Liver (tissue), 9 donors: ENCODE results near the gene DDX59. TPM values are rescaled to one million over a fixed set of nuclear protein-coding genes. Genes with fewer than 3 reads are reported as not detected.

Source experiments
- DNase-seq: peaks from one replicate; pipeline ENCODE4 v3.0.0-alpha.2; 2017; ENCODE audit warnings: low spot score
- H3K27ac ChIP-seq, 2 donors: one replicate each; pipeline ENCODE4 v1.7.0; 2013; ENCODE audit warnings: inconsistent platforms in 2 of 2, low read length in 2 of 2, control low read depth in 1 of 2, low read depth in 1 of 2, mild to moderate bottlenecking in 1 of 2
- H3K27me3 ChIP-seq, 4 donors: one replicate each; pipeline versions ENCODE4 v1.6.1 to v1.7.0; 2013; ENCODE audit warnings: low read length in 3 of 4, inconsistent platforms in 1 of 4, mild to moderate bottlenecking in 1 of 4, moderate library complexity in 1 of 4; ENCODE audit not compliant: control insufficient read depth in 4 of 4, insufficient read depth in 4 of 4
- H3K36me3 ChIP-seq, 4 donors: one replicate each; pipeline versions ENCODE4 v1.6.1 to v1.7.0; 2013; ENCODE audit warnings: low read length in 3 of 4, mild to moderate bottlenecking in 3 of 4, low read depth in 1 of 4, moderate library complexity in 1 of 4; ENCODE audit not compliant: control insufficient read depth in 4 of 4, insufficient read depth in 3 of 4
- H3K4me1 ChIP-seq, 4 donors: one replicate each; pipeline versions ENCODE4 v1.6.1 to v1.7.0; 2013; ENCODE audit warnings: low read length in 3 of 4, mild to moderate bottlenecking in 3 of 4, moderate library complexity in 1 of 4; ENCODE audit not compliant: control insufficient read depth in 4 of 4, insufficient read depth in 4 of 4
- H3K4me3 ChIP-seq, 3 donors: one replicate each; pipeline versions ENCODE4 v1.6.1 to v1.7.0; 2013; ENCODE audit warnings: low read length in 3 of 3, control low read depth in 1 of 3, low read depth in 1 of 3, mild to moderate bottlenecking in 1 of 3
- H3K9ac ChIP-seq, 2 donors: one replicate each; pipeline ENCODE4 v1.7.0; 2013; ENCODE audit warnings: low read length in 2 of 2, mild to moderate bottlenecking in 2 of 2, moderate library complexity in 2 of 2, control low read depth in 1 of 2, low read depth in 1 of 2
- H3K9me3 ChIP-seq, 4 donors: one replicate each; pipeline versions ENCODE4 v1.6.1 to v1.7.0; 2013; ENCODE audit warnings: low read length in 3 of 4; ENCODE audit not compliant: control insufficient read depth in 4 of 4
- EGR1 ChIP-seq, 2 donors: IDR thresholded peaks; 2 replicates each; pipeline ENCODE4 v1.6.1; 2016 to 2018; ENCODE audit warnings: antibody characterized with exemption in 2 of 2, low read depth in 2 of 2
- FOXA1 ChIP-seq: IDR thresholded peaks from 2 replicates; pipeline ENCODE4 v1.6.1; 2016; ENCODE audit warnings: antibody characterized with exemption
- FOXA2 ChIP-seq: IDR thresholded peaks from 2 replicates; pipeline ENCODE4 v1.6.1; 2016; ENCODE audit warnings: antibody characterized with exemption
- GABPA ChIP-seq, 2 donors: IDR thresholded peaks in 1 of 2; conservative IDR thresholded peaks in 1 of 2; 2 replicates each; pipeline ENCODE4 v1.6.1; 2016; ENCODE audit warnings: antibody characterized with exemption in 2 of 2, mild to moderate bottlenecking in 1 of 2, moderate library complexity in 1 of 2
- HNF4A ChIP-seq, 2 donors: conservative IDR thresholded peaks; 2 replicates each; pipeline ENCODE4 v1.6.1; 2016; ENCODE audit warnings: antibody characterized with exemption in 2 of 2, mild to moderate bottlenecking in 2 of 2
- HNF4G ChIP-seq: IDR thresholded peaks from 2 replicates; pipeline ENCODE4 v1.6.1; 2016; ENCODE audit warnings: antibody characterized with exemption
- JUND ChIP-seq, 2 donors: IDR thresholded peaks; 2 replicates each; pipeline ENCODE4 v1.6.1; 2016; ENCODE audit warnings: antibody characterized with exemption in 2 of 2
- NR2F2 ChIP-seq: IDR thresholded peaks from 2 replicates; pipeline ENCODE4 v1.6.1; 2016; ENCODE audit warnings: antibody characterized with exemption
- RAD21 ChIP-seq, 2 donors: IDR thresholded peaks; 2 replicates each; pipeline ENCODE4 v1.6.1; 2016; ENCODE audit warnings: antibody characterized with exemption in 2 of 2, mild to moderate bottlenecking in 2 of 2
- REST ChIP-seq: IDR thresholded peaks from 2 replicates; pipeline ENCODE4 v1.6.1; 2016; ENCODE audit warnings: antibody characterized with exemption, mild to moderate bottlenecking
- RXRA ChIP-seq, 2 donors: IDR thresholded peaks; 2 replicates each; pipeline ENCODE4 v1.6.1; 2017 to 2018; ENCODE audit warnings: antibody characterized with exemption in 2 of 2, mild to moderate bottlenecking in 1 of 2
- SP1 ChIP-seq: IDR thresholded peaks from 2 replicates; pipeline ENCODE4 v1.6.1; 2018; ENCODE audit warnings: antibody characterized with exemption, mild to moderate bottlenecking
- TAF1 ChIP-seq: conservative IDR thresholded peaks from 2 replicates; pipeline ENCODE4 v1.6.1; 2016; ENCODE audit warnings: antibody characterized with exemption, mild to moderate bottlenecking
- YY1 ChIP-seq: IDR thresholded peaks from 2 replicates; pipeline ENCODE4 v1.6.1; 2016; ENCODE audit warnings: antibody characterized with exemption, mild to moderate bottlenecking
- ZBTB33 ChIP-seq: IDR thresholded peaks from 2 replicates; pipeline ENCODE4 v1.6.1; 2016; ENCODE audit warnings: antibody characterized with exemption
- WGBS: extraction: QIAGEN DNeasy Blood & Tissue Kit; methylation state at CpG from one replicate; pipeline ENCODE4 v1.1.7; 2013; 5-methylcytosine and 5-hydroxymethylcytosine counted together
- polyA plus RNA-seq, 2 donors: library from polyadenylated mRNA; stranded (reverse) in 1 of 2; unstranded in 1 of 2; fragments of 200-250 nt in 1 of 2; fragments of >200 nt in 1 of 2; fragmentation: Nextera tagmentation in 1 of 2; extraction: Ambion mirVana in 1 of 2; gene quantifications; one replicate each; pipeline versions ENCODE4 v1.2.1 to v1.2.3, GENCODE V29; 2013 to 2015
- total RNA-seq, 2 donors: library from RNA; depleted of rRNA; stranded (reverse); fragments of >200 nt; gene quantifications; one replicate each; pipeline ENCODE4 v1.2.3, GENCODE V29; 2014
- TF ChIP-seq, protein P1 (sequence below): fragments of 150-350 bp; IDR thresholded peaks from 2 replicates; pipeline ENCODE4 v1.5.1; 2017; ENCODE audit warnings: improper control_type of control experiment, low read depth, low read length; ENCODE audit not compliant: missing input control
- TF ChIP-seq, protein P2 (sequence below): IDR thresholded peaks from 2 replicates; pipeline ENCODE4 v1.6.1; 2016; ENCODE audit warnings: antibody characterized with exemption
- TF ChIP-seq, protein P3 (sequence below): IDR thresholded peaks from 2 replicates; pipeline ENCODE4 v1.6.1; 2016; ENCODE audit warnings: antibody characterized with exemption
- donor health status: healthy.
- donor health status: healthy.
- donor health status: healthy.
- donor health status: healthy.
- donor health status: healthy.

Gene DDX59
- total and polyA plus RNA-seq, 4 donors, result 5.8 to 12.1 (median 8.6) TPM

GRCh38 chr1:200636681-200637080 lies 33.0 kb downstream of the DDX59 start (continued):
- TF ChIP-seq, protein P1, sequence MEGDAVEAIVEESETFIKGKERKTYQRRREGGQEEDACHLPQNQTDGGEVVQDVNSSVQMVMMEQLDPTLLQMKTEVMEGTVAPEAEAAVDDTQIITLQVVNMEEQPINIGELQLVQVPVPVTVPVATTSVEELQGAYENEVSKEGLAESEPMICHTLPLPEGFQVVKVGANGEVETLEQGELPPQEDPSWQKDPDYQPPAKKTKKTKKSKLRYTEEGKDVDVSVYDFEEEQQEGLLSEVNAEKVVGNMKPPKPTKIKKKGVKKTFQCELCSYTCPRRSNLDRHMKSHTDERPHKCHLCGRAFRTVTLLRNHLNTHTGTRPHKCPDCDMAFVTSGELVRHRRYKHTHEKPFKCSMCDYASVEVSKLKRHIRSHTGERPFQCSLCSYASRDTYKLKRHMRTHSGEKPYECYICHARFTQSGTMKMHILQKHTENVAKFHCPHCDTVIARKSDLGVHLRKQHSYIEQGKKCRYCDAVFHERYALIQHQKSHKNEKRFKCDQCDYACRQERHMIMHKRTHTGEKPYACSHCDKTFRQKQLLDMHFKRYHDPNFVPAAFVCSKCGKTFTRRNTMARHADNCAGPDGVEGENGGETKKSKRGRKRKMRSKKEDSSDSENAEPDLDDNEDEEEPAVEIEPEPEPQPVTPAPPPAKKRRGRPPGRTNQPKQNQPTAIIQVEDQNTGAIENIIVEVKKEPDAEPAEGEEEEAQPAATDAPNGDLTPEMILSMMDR, result no peak
- TF ChIP-seq NR2F2 (no peak), HNF4G (no peak), RXRA (IDR thresholded peaks at IDR 0.05) (no peak)

GRCh38 chr1:200634261-200635122 lies 35.2 kb downstream of the DDX59 start:
- no peak overlapping the region for H3K27ac ChIP-seq
- 47% methylated on average over 2 of the region's 2 CpGs for WGBS
- TF ChIP-seq REST (no peak), EGR1 (IDR thresholded peaks at IDR 0.05; ENCODE audit: low read depth in 2 of 2) (no peak), RAD21 (IDR thresholded peaks at IDR 0.05) (no peak), TAF1 (no peak), YY1 (no peak), NR2F2 (no peak), SP1 (no peak)
- TF ChIP-seq, protein P2, sequence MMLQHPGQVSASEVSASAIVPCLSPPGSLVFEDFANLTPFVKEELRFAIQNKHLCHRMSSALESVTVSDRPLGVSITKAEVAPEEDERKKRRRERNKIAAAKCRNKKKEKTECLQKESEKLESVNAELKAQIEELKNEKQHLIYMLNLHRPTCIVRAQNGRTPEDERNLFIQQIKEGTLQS, result no peak

DNA sequence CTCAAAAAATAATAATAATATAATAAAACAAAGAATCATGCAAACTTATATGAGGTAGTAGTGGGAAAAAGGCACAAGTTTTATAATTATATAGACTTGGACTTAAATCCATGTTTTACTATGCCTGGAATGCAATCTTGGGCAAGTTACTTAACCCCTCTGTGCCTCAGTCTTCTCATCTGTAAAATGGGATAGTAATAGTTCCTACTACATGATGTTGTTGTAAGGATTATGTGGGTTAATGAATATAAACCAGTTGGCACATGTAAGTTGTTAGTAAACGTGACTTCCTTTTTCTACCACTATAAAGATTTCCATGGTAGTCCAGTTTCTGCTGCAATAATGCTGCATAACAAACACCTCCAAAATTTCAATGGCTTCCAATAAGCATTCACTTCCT lies 38.3 kb downstream of the DDX59 start:
- Histone ChIP-seq H3K9ac (no peak overlapping the region), H3K36me3 (no peaks in the 10 kb centered on the region), H3K27ac (no peak overlapping the region), H3K27me3 (no peaks in the 10 kb centered on the region), H3K4me3 (no peak overlapping the region), H3K4me1 (no peaks in the 10 kb centered on the region), H3K9me3 (no peaks in the 10 kb centered on the region)
- WGBS, result 90% methylated on average over 1 of the region's 1 CpG
- DNase-seq, result no peak
- no peak for TF ChIP-seq FOXA2
- TF ChIP-seq HNF4A (conservative IDR thresholded peaks at IDR 0.05), result no peak
- TF ChIP-seq SP1, result no peak
- TF ChIP-seq YY1, result no peak
- TF ChIP-seq GABPA (IDR thresholded peaks at IDR 0.05 in 1 of 2, conservative IDR thresholded peaks at IDR 0.05 in 1 of 2), result no peak
- no peak for TF ChIP-seq ZBTB33
- TF ChIP-seq FOXA1, result no peak
- no peak for TF ChIP-seq RAD21 (IDR thresholded peaks at IDR 0.05)
- TF ChIP-seq REST, result no peak
- no peak for TF ChIP-seq JUND (IDR thresholded peaks at IDR 0.05)
- TF ChIP-seq HNF4G, result no peak
- TF ChIP-seq EGR1 (IDR thresholded peaks at IDR 0.05; ENCODE audit: low read depth in 2 of 2), result no peak
- TF ChIP-seq, protein P3, sequence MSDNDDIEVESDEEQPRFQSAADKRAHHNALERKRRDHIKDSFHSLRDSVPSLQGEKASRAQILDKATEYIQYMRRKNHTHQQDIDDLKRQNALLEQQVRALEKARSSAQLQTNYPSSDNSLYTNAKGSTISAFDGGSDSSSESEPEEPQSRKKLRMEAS, result no peak
- TF ChIP-seq, protein P2, result no peak

More at GRCh38 chr1:200634261-200635122, 35.2 kb downstream of the DDX59 start:
- H3K27me3 ChIP-seq, result no peaks in the 10 kb centered on the region
- H3K9ac ChIP-seq, result no peak overlapping the region
- no peak overlapping the region for H3K4me3 ChIP-seq
- H3K4me1 ChIP-seq, result no peaks in the 10 kb centered on the region
- no peaks in the 10 kb centered on the region for H3K9me3 ChIP-seq
- no peak for DNase-seq
- H3K36me3 ChIP-seq, result no peaks in the 10 kb centered on the region
